Urothelium cell line (cell line): ENCODE results near the gene PLXNC1.

Experiments used
- DNase-seq: peaks from one replicate; pipeline ENCODE4 v3.0.0; 2011; ENCODE audit warnings: low spot score, mixed read lengths
- FAIRE-seq: peaks from 2 replicates; lab custom pipeline; 2011; peaks lifted over from hg19 to GRCh38; lab: Jason Lieb, UNC

The PLXNC1 gene

DNA sequence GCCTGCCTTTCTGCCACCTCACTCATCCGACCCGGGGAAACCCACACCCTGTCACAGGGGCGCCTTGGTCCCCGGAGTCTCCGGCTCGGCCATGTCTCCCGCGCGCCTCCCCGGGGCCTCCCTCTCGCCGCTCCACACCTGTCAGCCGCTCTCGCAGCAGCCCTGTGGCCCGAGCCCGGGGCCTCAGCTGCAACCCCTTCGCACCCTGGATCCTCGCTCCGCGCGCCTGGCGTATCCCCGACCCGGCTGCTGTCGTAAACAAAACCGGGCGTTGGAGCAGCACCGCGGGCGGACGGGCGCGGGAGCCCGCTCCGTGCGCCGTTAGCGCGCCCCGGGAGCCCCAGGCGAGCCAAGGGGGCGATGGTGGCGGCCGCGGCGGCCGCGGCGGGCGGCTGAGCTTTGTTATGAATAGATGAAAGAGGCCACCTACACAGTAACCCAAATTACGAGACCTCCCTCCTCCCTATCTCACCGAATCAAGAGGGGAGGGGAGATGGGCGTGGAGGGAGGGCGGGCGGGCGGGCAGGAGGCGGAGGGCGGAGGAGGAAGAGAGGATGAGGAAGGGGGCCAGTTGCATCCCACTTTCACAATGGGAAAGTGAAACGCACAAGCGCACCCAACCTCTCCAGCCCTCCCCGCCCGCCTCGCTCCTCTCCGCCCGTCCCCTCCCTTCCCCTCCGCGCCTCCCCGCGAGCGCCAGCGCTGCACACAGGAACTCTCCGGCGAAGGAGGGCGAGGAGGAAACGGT is at the start of gene PLXNC1:
TSS of gene PLXNC1 (plus strand) at position 587 of the 748 bp plus-strand sequence. CDS start 395 bp downstream, outside the sequence.
- FAIRE-seq (no peak), DNase-seq (peak; percentile 19)

DNA sequence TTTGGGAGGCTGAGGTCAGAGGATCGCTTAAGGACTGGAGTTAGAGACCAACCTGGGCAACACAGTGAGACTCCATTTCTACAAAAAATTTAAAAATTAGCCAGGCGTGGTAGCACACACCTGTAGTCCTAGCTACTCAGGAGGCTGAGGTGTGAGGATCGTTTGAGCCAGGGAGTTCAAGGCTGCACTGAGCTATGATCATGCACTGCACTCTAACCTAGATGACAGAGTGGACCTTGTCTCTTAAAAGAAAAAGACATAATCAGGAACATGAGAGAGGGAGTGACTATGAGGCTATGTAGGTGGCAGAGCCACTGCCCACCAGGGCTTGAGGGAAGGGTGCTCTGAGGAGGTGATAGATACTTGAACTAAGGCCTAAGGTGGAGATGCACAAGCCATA is 49.2 kb upstream of the PLXNC1 start:
- FAIRE-seq (no peak), DNase-seq (no peak)

DNA sequence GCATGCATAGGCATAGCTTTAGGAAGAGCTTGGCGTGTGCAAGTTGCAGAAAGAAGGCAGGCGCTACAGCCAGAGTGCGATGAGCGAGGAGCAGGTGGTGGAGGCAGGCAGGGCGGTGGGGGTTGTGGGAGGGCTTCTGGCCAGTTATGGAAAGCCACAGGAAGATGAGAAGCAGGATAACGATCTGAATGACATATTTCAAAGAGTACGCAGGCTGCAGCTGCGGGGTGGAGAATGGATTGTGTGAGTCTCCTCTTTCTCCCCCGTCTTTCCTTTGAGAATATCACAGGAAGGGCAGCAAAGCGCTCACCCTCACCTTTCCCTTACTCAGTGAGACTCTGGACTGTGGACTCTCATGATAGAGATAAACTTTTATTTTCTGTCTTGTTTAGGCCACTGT is 48.7 kb upstream of the PLXNC1 start:
- FAIRE-seq: no peak
- DNase-seq: peak; percentile 61

DNA sequence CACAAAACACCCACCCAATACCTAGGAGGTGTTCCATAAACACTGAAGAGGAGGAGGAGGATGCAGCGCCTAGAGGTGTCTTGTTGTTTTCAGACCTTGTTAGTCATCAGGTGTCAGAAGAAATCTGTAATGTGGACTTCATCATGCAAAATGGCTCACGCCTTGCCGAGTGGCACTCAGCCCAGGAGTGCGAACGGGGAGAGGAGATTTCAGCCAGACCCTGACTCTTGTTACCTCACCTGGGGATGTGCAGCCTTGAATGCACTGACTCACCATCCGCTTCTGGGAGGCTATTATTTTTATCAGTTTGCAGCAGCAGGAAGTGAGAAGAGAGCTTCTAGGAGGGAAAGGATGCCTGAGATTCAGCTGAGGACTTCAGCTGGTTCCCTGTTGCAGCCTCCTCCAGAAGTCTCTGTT is 48.2 kb upstream of the PLXNC1 start:
- DNase-seq (peak; percentile 53), FAIRE-seq (no peak)

DNA sequence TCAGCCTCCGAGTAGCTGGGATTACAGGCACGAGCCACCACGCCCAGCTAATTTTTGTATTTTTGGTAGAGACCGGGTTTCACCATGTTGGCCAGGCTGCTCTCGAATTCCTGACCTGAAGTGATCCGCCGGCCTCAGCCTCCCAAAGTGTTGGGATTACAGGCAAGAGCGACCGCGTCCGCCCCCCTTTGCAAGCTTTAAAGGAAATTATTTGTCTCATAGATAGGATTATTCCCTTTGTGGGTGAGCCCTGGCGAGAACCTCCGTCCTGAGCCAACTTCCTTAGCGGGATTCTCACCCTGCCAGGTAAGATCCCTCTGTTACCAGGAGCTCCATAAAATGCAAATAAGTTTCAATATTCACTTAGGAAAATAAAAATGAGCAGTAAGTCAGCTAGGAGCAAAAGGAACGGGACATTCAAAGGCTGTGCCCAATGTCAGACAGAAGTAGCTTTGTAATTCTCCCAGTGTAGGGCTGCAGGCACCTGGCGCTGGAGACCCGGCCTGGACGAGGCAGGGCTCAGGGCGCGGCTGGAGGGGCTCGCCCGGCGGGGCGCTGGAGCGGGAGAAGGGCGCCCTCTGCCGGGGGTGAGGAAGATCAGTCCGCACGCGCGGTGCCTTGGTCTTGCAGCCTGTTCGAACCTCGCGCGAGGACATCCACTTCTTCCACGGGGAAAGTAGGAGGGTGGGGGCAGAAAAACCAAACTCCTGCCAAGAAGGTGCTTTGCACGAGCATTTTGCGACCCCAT is 47.2 kb upstream of the PLXNC1 start:
- peak; percentile 70 for DNase-seq
- FAIRE-seq: no peak

DNA sequence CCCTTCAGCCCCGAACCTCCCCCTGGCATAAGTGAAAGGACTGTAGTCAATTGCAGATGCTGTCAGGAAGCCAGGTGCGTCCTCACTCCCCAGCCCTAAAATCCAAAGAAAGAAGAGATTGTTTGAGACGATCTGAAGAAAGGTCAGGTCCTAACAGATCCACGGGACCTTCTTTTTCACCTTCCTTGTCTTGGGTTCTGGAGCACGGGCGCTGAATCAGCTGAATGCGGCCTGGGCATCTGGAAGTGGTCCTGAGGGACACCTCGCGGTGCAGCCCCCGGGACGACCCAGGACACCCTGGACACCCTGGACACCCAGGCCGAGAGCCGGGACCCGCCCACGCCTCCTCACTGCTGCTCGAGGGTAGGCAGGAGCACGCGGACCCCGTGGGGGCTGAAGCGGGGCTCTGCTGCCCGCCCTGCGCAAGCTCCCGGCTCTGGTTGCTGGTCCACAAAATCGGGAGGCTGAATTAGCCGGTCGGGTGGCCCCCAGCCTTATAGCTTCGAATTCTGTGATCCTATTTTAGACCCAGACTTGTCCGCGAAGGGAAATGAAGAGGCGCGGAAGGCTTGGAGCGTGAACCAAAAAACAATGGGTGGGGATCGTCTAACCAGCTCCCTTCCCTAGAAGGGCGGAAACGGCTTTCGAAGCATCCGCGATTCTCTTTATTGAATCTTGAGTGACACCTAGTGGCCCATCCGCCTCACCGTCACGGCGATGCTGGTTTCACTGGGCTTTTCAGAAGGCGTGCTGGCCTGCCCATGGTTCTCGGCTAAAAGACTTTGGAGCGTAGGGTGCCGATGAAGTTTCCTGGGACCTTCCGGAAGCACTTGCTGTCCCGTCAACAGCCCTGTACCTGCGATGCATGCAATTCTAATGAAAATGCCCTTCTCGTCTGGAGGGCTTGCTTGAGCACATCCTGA is 46.4 kb upstream of the PLXNC1 start:
- FAIRE-seq (no peak), DNase-seq (peak; percentile 62)

DNA sequence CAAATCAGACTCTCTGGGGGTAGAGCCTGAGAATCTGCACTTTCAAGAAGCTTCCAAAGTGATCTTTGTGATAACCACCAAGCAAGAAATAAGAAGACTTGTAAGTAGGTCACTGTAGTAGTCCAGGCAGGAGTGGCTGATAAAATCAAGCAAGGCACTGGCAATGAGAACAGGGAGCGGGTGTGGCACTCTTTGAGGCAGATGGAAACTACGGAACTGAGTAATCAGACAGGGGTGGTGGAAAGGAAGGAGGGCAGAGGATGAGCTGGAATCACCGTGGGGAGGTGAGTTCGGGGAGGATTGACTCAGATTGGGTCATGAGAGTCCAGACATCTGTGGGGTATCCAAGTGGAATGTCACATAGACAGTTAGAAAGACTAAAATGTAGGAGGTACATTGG is 44.4 kb upstream of the PLXNC1 start:
- no peak for DNase-seq
- FAIRE-seq: no peak

DNA sequence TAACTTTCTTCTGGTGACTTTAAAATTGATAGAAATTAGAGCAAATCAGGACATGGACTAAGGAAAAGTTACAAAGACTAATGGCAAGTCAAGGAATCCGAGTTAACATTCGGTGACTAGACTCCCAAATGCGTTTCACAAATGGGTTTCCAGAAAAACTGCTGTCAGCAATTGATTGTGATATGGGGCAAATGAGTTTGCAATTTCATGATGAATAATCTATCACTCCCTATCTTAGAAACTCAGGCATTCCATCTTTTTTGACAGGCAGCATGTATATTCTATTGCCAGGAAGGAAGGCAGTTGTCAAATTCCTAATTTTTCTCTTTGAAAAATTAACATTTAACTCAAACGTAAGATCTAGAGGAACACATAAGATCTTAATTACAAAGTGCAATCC is 40.5 kb upstream of the PLXNC1 start:
- FAIRE-seq: no peak
- no peak for DNase-seq

DNA sequence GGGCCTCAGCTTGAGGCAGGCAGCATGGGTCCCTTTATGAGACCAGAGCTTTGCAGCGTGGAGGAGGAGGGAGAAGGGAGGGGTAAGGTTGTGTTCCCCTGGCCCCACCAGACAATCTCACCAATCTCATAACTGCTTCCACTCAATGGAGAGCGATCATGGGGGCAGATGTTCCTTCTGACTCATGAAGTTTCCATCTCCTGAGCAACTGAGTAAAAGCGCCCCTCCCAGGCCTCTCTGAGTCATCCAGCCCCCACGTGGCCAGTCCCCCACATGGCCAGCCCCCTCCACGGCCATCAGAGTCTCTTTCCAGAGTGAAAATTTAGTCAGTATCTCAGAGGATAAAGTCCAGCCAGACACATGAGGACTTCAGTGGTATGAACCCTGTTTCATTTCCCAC is 39.2 kb upstream of the PLXNC1 start:
- FAIRE-seq (no peak), DNase-seq (peak; percentile 17)

DNA sequence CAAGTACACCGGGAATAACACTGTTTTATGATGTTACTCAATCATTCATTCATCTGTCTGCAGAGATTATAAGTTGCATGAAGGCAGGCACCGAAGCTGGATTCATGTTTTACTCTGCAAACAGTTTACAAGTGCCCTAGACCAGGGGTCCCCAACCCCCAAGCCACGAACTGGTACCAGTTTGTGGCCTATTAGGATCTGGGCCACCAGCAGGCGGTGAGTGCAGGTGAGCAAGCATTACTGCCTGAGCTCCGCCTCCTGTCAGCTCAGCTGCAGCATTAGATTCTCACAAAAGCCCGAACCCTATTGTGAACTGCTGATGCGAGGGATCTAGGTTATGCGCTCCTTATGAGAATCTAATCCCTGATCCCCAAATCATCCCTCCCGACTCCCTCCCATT is 38.1 kb upstream of the PLXNC1 start:
- DNase-seq: no peak
- FAIRE-seq: no peak

DNA sequence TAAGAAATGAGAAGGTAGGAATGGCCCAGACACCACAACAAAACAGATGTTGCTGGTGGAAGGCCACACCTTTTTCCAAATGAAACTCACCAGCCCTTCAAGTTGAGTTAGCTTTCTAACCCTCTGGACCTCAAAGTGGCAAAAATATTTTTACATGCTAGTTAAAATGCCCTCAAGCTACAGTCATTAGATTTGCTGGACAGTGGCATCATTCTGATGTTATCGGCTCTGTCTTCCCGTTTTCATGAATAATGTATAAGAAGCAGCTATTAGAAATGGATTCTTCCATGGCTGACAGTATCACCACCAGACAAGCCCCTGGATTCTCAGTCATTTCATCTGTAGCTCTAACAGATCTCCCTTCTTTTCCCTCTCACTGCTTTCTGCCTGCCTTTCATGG is 37.1 kb upstream of the PLXNC1 start:
- no peak for DNase-seq
- FAIRE-seq: no peak

DNA sequence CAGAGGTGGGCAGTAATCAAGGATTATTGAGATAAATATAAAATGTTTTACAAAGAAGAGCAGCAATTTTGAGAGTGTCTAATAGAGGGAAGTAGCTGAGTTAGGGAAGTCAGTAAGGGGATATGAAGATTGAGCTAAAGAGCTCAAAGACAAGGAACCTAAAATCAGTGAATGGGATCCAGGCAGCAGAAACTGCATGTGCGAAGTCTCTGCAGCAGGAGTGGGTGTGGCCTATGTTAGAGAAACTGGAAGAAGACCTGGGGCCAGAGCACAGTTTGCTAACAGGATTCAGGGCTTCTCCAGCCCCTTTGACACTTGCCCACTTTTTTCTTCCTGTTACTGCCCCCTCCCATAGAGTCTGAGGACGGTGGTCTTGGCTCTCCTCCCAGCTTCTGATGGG is 36.3 kb upstream of the PLXNC1 start:
- FAIRE-seq (no peak), DNase-seq (no peak)

DNA sequence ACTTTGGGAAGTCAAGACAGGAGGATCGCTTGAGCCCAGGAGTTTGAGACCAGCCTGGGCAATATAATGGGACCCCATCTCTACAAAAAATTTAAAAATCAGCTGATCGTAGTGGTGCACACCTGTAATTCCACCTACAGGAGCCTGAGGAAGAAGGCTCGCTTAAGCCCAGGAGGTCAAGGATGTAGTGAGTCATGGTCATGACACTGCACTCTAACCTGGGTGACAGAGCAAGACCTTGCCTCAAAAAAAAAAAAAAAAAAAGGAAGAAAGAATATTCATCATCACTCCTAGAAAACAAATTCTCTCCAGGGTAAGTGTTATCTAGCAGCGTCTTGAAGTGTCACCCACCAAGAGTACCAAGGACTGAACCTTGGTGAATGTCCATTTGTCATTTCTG is 34.2 kb upstream of the PLXNC1 start:
- FAIRE-seq (no peak), DNase-seq (no peak)

DNA sequence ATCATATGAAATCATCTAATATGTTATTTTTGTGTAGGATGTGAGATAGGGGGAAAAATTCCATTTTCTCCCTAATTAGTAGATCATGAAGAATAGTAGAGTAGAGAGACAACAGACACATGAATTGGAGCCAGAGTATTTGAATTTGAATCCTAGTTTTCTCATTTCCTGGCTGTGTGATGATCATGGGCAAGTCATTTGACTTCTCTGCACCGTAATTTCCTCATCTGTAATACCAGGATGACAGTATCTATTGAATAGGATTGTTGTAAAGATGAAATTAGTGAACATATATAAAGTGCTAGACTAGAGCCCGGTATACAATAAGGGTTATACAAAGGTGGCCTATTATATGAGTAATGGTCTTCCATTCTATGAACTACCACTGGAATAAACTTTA is 32.2 kb upstream of the PLXNC1 start:
- FAIRE-seq: no peak
- no peak for DNase-seq

DNA sequence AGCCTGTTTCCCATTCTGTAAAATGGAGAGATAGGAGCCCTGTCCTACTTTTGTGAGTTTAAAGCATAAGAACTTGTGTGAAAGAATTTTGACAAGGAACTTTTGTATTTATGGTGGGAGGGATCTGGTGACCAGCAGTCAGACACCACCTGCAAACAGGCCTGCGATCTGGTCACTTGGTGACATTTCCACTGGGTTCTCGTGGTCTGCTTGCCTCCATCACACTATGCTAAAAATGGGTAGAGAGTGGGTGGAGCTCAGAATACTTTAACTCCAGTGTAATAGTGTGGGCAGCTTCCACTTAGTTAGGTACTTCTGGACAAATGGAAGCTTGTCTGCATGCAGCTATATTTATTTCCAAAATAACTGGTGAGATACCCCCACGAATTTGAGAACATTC is 26.5 kb upstream of the PLXNC1 start:
- FAIRE-seq (no peak), DNase-seq (no peak)

DNA sequence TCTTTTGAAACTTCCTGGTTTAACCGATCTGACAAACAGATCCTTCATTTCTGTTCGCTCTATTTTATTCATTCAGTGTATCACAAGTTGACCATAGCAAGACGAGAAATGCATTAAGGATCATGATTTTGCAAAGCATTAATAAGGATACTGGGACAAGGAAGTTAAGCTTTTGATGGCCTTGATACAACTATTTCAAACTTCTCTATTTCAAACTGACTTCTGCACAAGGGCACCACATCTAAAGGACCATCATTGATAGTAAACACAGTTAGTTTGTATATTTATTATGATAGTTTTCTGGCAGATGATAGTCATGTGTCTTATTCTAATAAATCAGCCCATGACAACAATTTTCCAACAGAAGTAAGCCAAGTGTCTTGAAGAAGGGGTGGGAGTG is 25.8 kb upstream of the PLXNC1 start:
- DNase-seq: no peak

DNA sequence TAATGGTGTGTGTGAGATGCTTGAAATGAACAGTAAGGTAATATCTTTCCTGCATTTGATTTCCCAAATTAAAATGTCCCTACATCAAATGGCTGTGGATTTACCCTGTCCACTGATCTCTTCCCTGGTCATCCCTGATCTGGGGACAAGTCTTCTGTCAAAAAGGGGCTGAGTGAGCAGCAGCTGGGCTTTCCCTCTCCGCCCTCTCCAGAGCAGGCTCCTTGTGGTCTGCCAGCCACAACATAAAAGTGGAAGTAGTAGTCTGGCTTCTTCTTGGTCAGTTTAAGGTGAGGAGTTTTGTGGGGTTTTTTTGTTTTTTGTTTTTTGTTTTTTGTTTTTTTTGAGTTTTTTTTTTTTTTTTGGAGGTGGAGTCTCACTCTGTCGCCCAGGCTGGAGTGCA is 25.2 kb upstream of the PLXNC1 start:
- DNase-seq (no peak), FAIRE-seq (no peak)

More for the DNA sequence above, 25.8 kb upstream of the PLXNC1 start:
- FAIRE-seq: no peak

DNA sequence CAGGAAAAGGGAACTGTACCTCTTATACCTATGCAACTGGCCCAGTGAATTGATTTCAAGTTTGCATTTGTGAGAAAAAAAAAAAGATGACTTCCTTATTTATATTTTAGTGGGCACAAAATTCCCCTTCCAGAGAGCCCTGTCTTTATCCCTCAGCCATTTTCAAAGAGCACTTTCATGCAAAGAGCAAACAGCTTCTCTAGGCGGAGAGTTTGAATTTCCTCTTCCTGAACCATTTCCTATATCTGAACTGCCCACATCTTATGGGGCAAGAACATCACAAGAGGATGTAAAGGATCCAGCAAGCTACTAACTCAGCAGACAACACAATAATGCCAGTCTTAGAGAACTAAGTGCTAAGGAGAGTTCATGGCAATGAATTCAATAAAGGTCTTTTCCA is 22.3 kb upstream of the PLXNC1 start:
- FAIRE-seq (no peak), DNase-seq (no peak)

DNA sequence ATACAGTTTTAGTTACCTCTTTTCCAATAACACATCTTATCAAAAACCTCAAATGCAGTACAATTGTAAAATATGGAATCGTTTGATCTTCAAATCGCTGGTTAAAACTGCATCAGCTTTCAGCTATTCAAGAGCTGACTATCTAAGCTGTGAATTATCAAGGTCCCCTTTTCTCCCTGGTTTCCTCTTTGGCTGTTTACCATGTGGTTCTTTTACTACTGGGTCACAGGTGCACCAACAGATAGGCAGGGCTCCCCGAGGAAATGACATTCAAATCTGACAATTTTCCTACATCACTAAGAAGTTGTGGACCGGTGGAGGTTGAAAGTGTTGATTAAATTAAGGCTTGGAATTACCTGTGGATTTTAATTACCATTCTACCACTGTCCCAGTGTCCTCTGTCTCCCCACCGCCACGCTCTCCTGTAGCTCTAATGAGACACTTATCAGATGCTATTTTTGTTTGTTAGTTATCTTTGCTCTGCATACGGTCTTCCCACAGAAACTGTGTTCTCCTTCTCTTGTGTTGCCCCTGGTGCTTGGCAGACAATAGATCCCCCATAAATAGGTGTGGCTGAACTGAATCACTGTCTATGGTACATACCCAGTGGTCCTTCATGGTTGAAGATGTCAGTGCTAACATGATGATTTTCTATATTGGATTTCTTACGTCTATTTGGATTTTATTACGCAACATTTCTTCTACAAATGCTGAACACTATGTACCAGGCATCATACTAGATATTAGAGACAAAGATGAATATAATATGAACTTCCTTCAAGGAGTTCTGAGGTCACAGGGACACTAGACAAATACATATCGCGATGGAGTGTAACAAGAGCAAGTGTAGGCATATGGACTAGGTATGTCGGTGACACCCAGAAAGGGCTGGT is 20.9 kb upstream of the PLXNC1 start:
- DNase-seq (no peak), FAIRE-seq (no peak)

DNA sequence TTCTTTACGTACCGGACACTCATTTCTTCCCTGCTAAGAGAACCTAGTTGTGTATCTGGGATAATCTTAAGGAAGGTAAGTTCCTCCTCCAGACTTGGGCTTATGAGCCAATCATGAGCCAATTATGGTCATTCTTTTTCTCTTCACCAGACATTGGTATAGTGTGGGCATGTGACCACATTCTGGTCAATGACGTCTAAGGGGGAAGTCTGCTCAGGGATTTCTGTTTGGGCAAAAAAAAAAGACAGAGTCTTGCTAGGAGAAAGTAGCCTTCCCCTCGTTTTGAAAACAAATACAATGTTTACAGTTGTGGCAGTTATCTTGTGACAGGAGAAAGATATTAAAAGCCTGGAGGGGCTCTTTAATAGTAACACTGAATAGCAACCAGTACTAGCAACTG is 20.1 kb upstream of the PLXNC1 start:
- FAIRE-seq: no peak
- no peak for DNase-seq
